Loucy (cell line): ENCODE results near the gene MSANTD4.
"Not testable (repeated sequence)": the region's sequence is repeated elsewhere in the genome, so short reads cannot be mapped to it uniquely, and the experiment has no call there.

Experiments used
- H2AFZ ChIP-seq: fragments of 200-600 bp; sonication (generic); 2 replicates; pipeline ENCODE4 v1.6.0; 2016; ENCODE audit warnings: antibody characterized with exemption, mild to moderate bottlenecking, low read length, moderate library complexity
- H3F3A ChIP-seq: fragments of 200-600 bp; 2 replicates; pipeline ENCODE4 v1.6.0; 2016; ENCODE audit warnings: antibody characterized with exemption, low read depth, mild to moderate bottlenecking
- H3K27me3 ChIP-seq: fragments of 200-600 bp; sonication (generic); 2 replicates; pipeline ENCODE4 v1.6.1; 2014; ENCODE audit warnings: low read length, mild to moderate bottlenecking; ENCODE audit not compliant: insufficient read depth, poor library complexity, severe bottlenecking
- H3K36me3 ChIP-seq: fragments of 200-600 bp; sonication (generic); 2 replicates; pipeline ENCODE4 v1.6.1; 2016; ENCODE audit warnings: low read length; ENCODE audit not compliant: insufficient read depth
- H3K4me1 ChIP-seq: fragments of 200-600 bp; sonication (generic); 2 replicates; pipeline ENCODE4 v1.5.1; 2014; ENCODE audit warnings: low read length, mild to moderate bottlenecking; ENCODE audit not compliant: insufficient read depth, poor library complexity, severe bottlenecking
- H3K4me2 ChIP-seq: fragments of 200-600 bp; sonication (generic); 2 replicates; pipeline ENCODE4 v1.6.0; 2014; ENCODE audit warnings: antibody characterized with exemption, low read length, low read depth, mild to moderate bottlenecking; ENCODE audit not compliant: poor library complexity, severe bottlenecking
- H3K4me3 ChIP-seq: fragments of 200-600 bp; sonication (generic); 2 replicates; pipeline ENCODE4 v1.5.1; 2014; ENCODE audit warnings: low read length, mild to moderate bottlenecking, mixed read lengths; ENCODE audit not compliant: poor library complexity, severe bottlenecking
- H3K79me2 ChIP-seq: fragments of 200-600 bp; sonication (generic); 2 replicates; pipeline ENCODE4 v1.6.1; 2014; ENCODE audit warnings: low read length; ENCODE audit not compliant: insufficient read depth
- H3K9ac ChIP-seq: fragments of 200-600 bp; sonication (generic); 2 replicates; pipeline ENCODE4 v1.6.0; 2014; ENCODE audit warnings: mild to moderate bottlenecking, low read depth, low read length, moderate library complexity; ENCODE audit not compliant: poor library complexity, severe bottlenecking
- H3K9me2 ChIP-seq: fragments of 200-600 bp; sonication (generic); replicated peaks from 2 replicates; pipeline ENCODE4 v1.6.1; 2016; ENCODE audit warnings: low read depth, low read length, mixed read lengths
- H3K9me3 ChIP-seq: fragments of 200-600 bp; sonication (generic); 2 replicates; pipeline ENCODE4 v1.6.1; 2014; ENCODE audit warnings: mild to moderate bottlenecking, antibody characterized with exemption, low read length, low read depth; ENCODE audit not compliant: insufficient read depth
- H4K20me1 ChIP-seq: fragments of 200-600 bp; sonication (generic); 2 replicates; pipeline ENCODE4 v1.6.0; 2014; ENCODE audit warnings: antibody characterized with exemption, low read length, mild to moderate bottlenecking; ENCODE audit not compliant: insufficient read depth, poor library complexity, severe bottlenecking
- EZH2phosphoT487 ChIP-seq: fragments of 200-600 bp; IDR thresholded peaks from 2 replicates; pipeline ENCODE4 v1.6.1; 2018; ENCODE audit warnings: antibody characterized with exemption, mild to moderate bottlenecking, moderate library complexity, borderline replicate concordance
- TF ChIP-seq, protein P1 (sequence below): fragments of 200-600 bp; sonication (generic); conservative IDR thresholded peaks from 2 replicates; pipeline ENCODE4 v1.5.1; 2014; ENCODE audit warnings: mild to moderate bottlenecking, antibody characterized with exemption, low read length

The MSANTD4 gene

DNA sequence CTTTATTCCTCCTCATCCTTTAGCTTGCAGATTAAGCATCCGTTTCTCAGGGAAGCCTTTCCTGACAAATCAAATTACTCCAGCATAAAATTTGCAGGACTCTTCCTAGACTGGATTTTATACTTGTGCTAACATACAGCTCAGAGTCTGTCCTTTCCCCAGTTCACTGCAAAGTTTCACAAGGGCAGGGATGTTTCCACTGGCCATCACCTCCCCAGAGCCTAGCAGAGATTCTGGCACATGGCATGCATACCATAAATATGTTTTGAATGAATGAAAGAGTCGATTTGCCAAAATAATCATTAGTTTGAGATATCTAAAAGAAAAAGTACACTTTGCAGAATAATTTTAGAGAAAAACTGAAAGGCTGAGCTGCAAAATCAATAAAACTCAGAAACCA lies 10.6 kb downstream of the MSANTD4 start:
- Histone ChIP-seq H3K36me3 (peaks cover 39% of the 10 kb centered on the region), H4K20me1 (peaks cover 35% of the 10 kb centered on the region), H3K79me2 (peaks cover 57% of the 10 kb centered on the region), H3K9ac (no peak overlapping the region), H3K27me3 (no peaks in the 10 kb centered on the region), H3K9me2 (no peaks in the 10 kb centered on the region), H2AFZ (no peak overlapping the region), H3K4me1 (peaks cover 28% of the 10 kb centered on the region), H3F3A (no peaks in the 10 kb centered on the region), H3K4me3 (no peak overlapping the region), H3K4me2 (no peak overlapping the region), H3K9me3 (no peaks in the 10 kb centered on the region)
- TF ChIP-seq, protein P1, sequence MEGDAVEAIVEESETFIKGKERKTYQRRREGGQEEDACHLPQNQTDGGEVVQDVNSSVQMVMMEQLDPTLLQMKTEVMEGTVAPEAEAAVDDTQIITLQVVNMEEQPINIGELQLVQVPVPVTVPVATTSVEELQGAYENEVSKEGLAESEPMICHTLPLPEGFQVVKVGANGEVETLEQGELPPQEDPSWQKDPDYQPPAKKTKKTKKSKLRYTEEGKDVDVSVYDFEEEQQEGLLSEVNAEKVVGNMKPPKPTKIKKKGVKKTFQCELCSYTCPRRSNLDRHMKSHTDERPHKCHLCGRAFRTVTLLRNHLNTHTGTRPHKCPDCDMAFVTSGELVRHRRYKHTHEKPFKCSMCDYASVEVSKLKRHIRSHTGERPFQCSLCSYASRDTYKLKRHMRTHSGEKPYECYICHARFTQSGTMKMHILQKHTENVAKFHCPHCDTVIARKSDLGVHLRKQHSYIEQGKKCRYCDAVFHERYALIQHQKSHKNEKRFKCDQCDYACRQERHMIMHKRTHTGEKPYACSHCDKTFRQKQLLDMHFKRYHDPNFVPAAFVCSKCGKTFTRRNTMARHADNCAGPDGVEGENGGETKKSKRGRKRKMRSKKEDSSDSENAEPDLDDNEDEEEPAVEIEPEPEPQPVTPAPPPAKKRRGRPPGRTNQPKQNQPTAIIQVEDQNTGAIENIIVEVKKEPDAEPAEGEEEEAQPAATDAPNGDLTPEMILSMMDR = no peak
- no peak for TF ChIP-seq EZH2phosphoT487

DNA sequence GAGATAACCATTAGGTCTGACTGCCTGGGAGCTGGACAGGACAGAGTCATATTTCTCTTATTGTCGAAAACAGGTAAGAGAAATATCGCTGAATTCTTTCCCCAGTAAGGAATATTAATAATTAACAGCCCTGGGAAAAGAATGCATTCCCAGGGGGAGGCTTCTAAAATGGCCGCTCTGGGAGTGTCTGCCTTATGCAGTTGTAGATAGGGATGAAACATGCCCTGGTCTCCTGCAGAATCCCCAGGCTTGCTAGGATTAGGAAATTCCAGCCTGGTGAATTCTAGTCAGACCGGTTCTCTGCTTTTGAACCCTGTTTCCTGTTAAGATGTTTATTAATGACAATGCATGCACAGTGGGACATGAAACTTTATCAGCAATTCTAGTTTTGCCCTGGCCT lies 18.9 kb downstream of the MSANTD4 start:
- H2AFZ ChIP-seq, H3K9me3 ChIP-seq, H3F3A ChIP-seq, H3K4me1 ChIP-seq, H4K20me1 ChIP-seq, H3K4me2 ChIP-seq, H3K9ac ChIP-seq, H3K4me3 ChIP-seq, H3K27me3 ChIP-seq, H3K9me2 ChIP-seq: not testable (repeated sequence)
- peaks cover 22% of the 10 kb centered on the region; the same call in 1 of the 2 replicates for H3K36me3 ChIP-seq
- H3K79me2 ChIP-seq = peaks cover 12% of the 10 kb centered on the region; the same call in 1 of the 2 replicates

DNA sequence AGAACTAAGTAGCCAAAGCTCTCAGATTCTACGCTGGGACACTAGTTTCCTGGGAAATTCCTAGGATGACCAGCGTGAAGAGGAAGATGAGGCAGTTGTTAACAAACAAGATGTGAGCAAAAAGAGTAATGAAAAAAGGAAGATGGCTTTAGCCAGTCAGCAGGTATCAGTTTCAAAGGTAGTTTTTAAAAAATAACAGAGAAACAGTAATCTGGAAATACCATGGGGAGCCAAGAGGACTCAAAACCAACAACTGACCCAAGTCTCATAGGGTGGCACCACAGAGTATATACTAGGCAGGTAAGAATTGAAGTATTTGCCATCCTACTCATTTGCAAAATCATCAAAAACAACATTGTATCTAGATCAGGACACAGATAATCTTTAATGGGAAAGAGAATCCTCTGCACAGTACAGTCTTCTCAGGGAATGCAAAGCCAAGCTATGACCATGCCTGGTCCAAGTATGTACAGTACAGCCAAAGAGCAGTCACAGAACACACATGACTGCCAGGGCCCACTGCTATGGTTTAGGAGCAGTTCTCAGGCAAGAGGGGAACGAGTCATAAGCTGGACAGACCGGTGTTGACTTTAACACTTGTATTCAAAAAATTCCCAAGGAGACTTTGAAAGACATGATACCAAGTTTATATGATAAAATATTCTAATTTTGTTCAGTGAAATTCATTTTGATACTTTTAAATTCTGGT lies 20.6 kb downstream of the MSANTD4 start:
- no peak overlapping the region for H3K4me3 ChIP-seq
- no peak for TF ChIP-seq EZH2phosphoT487
- TF ChIP-seq, protein P1 = no peak
- no peak overlapping the region for H3K9ac ChIP-seq
- no peaks in the 10 kb centered on the region for H4K20me1 ChIP-seq
- no peaks in the 10 kb centered on the region for H3F3A ChIP-seq
- no peak overlapping the region for H2AFZ ChIP-seq
- peaks cover 9% of the 10 kb centered on the region; the same call in 1 of the 2 replicates for H3K79me2 ChIP-seq
- no peak overlapping the region for H3K4me2 ChIP-seq
- no peaks in the 10 kb centered on the region for H3K9me2 ChIP-seq
- H3K36me3 ChIP-seq = peaks cover 10% of the 10 kb centered on the region; the same call in 1 of the 2 replicates
- 0 out of 2 replicates have a peak, but pooled peaks cover 3% of the 10 kb centered on the region for H3K9me3 ChIP-seq
- H3K4me1 ChIP-seq = peaks cover 3% of the 10 kb centered on the region
- no peaks in the 10 kb centered on the region for H3K27me3 ChIP-seq

DNA sequence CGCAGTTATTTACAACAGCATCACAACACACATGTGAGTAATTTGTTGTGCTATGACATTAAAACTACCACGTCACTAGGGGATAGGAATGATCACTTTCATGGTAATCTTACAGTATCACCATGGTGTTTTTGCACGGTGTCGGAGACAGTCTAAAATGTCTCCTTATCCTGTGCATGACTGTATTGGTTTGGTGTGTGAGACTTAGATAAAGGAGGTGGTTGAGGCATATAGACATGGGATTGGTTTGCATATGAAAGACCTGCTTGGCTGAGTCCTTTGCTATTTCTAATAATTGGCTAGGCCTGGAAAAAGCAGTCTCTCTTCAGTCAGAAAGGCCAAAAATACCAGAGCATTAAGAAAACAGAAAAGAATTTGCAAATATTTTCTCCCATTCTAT lies 30.2 kb downstream of the MSANTD4 start:
- no peaks in the 10 kb centered on the region for H3K9me2 ChIP-seq

More for the DNA sequence above, 30.2 kb downstream of the MSANTD4 start:
- H3F3A ChIP-seq = no peaks in the 10 kb centered on the region
- H3K4me3 ChIP-seq = no peak overlapping the region
- 0 out of 2 replicates have a peak, but pooled peaks cover 3% of the 10 kb centered on the region for H3K36me3 ChIP-seq
- H3K4me1 ChIP-seq = peaks cover 7% of the 10 kb centered on the region
- TF ChIP-seq EZH2phosphoT487 = no peak
- TF ChIP-seq, protein P1 = no peak
- no peak overlapping the region for H3K9ac ChIP-seq
- no peaks in the 10 kb centered on the region for H3K27me3 ChIP-seq
- no peak overlapping the region for H3K4me2 ChIP-seq
- H3K79me2 ChIP-seq = no peaks in the 10 kb centered on the region
- no peaks in the 10 kb centered on the region for H4K20me1 ChIP-seq
- no peak overlapping the region for H2AFZ ChIP-seq
- no peaks in the 10 kb centered on the region for H3K9me3 ChIP-seq
